Keratinocyte (primary cell): ENCODE results near the gene GARIN3. TPM values are rescaled to one million over a fixed set of nuclear protein-coding genes. Genes with fewer than 3 reads are reported as not detected.

Source experiments
- DNase-seq: peaks from one replicate; pipeline ENCODE4 v3.0.0-alpha.2; 2011; ENCODE audit warnings: low read depth, missing footprints, low spot score
- FAIRE-seq: peaks from 2 replicates; lab custom pipeline; 2011; peaks lifted over from hg19 to GRCh38; lab: Jason Lieb, UNC
- H2AFZ ChIP-seq: 2 replicates; pipeline ENCODE4 v1.6.0; 2012; ENCODE audit warnings: low read length, control low read depth, inconsistent platforms; ENCODE audit not compliant: control insufficient read depth
- H3K27ac ChIP-seq: 2 replicates; pipeline ENCODE4 v1.5.1; 2011; ENCODE audit warnings: low read length; ENCODE audit not compliant: control insufficient read depth, insufficient read depth
- H3K27me3 ChIP-seq: 3 replicates; pipeline ENCODE4 v1.6.0; 2011; ENCODE audit warnings: low read length; ENCODE audit not compliant: control insufficient read depth, insufficient read depth; ENCODE audit errors: extremely low read depth
- H3K36me3 ChIP-seq, 2 experiments: 2 replicates in 1 of 2; 3 replicates in 1 of 2; pipeline ENCODE4 v1.5.1; 2011; ENCODE audit warnings: low read length in 2 of 2, mild to moderate bottlenecking in 1 of 2; ENCODE audit not compliant: control insufficient read depth in 2 of 2, insufficient read depth in 2 of 2; ENCODE audit errors: extremely low read depth in 1 of 2
- H3K4me1 ChIP-seq: 3 replicates; pipeline ENCODE4 v1.5.1; 2011; ENCODE audit warnings: low read length; ENCODE audit not compliant: control insufficient read depth, insufficient read depth; ENCODE audit errors: extremely low read depth
- H3K4me2 ChIP-seq: 3 replicates; pipeline ENCODE4 v1.6.0; 2011; ENCODE audit warnings: low read depth, low read length; ENCODE audit not compliant: control insufficient read depth, insufficient read depth; ENCODE audit errors: extremely low read depth
- H3K4me3 ChIP-seq, 3 experiments: fragments of 200-600 bp in 1 of 3; sonication (generic) in 1 of 3; 2 replicates in 2 of 3; 3 replicates in 1 of 3; pipeline ENCODE4 v1.5.1; 2011 to 2016; ENCODE audit warnings: low read length in 3 of 3, mild to moderate bottlenecking in 3 of 3, control low read depth in 2 of 3, inconsistent platforms in 1 of 3, low read depth in 1 of 3, mixed read lengths in 1 of 3, mixed run types in 1 of 3, moderate library complexity in 1 of 3; ENCODE audit not compliant: control insufficient read depth in 2 of 3, insufficient read depth in 2 of 3; ENCODE audit errors: extremely low read depth in 1 of 3
- H3K79me2 ChIP-seq: 2 replicates; pipeline ENCODE4 v1.6.0; 2012; ENCODE audit warnings: low read length; ENCODE audit not compliant: control insufficient read depth, insufficient read depth
- H3K9ac ChIP-seq: 3 replicates; pipeline ENCODE4 v1.6.0; 2011; ENCODE audit warnings: low read length; ENCODE audit not compliant: control insufficient read depth, insufficient read depth; ENCODE audit errors: extremely low read depth
- H3K9me1 ChIP-seq: 3 replicates; pipeline ENCODE4 v1.6.0; 2011; ENCODE audit warnings: low read length; ENCODE audit not compliant: control insufficient read depth, insufficient read depth; ENCODE audit errors: extremely low read depth
- H3K9me3 ChIP-seq: 2 replicates; pipeline ENCODE4 v1.5.1; 2012; ENCODE audit warnings: low read depth, low read length; ENCODE audit not compliant: control insufficient read depth
- H4K20me1 ChIP-seq: 3 replicates; pipeline ENCODE4 v1.6.0; 2011; ENCODE audit warnings: low read length; ENCODE audit not compliant: control insufficient read depth, insufficient read depth; ENCODE audit errors: extremely low read depth
- EZH2 ChIP-seq: IDR thresholded peaks from one replicate; pipeline ENCODE4 v1.6.1; 2012; ENCODE audit warnings: inconsistent platforms, mild to moderate bottlenecking, low read length, moderate library complexity
- dilution Hi-C: fragments of 300-500 bp; cut with MboI; formaldehyde crosslinking; loops from one replicate; pipeline ENCODE4 v1.7.0; 2020; ENCODE audit warnings: low sequenced_read_pairs; ENCODE audit not compliant: extremely low pct_ligation_motif_present
- polyA minus RNA-seq, 3 experiments: library from RNA; depleted of rRNA, polyadenylated mRNA; stranded (reverse); fragments of >200 nt; gene quantifications; 1 replicate in 1 of 3; 2 replicates in 1 of 3; 3 replicates in 1 of 3; pipeline ENCODE4 v1.2.3, GENCODE V29; 2011
- polyA plus RNA-seq, 5 experiments: library from polyadenylated mRNA; depleted of rRNA in 3 of 5; stranded (reverse) in 3 of 5; stranded (forward) in 1 of 5; unstranded in 1 of 5; fragments of >200 nt; gene quantifications; 1 replicate in 1 of 5; 2 replicates in 3 of 5; 3 replicates in 1 of 5; pipeline versions ENCODE4 v1.2.1 to v1.2.3, GENCODE V29; 2011 to 2012; ENCODE audit warnings: missing spikeins in 2 of 5, low read depth in 1 of 5, low replicate concordance in 1 of 5
- TF ChIP-seq, protein P1 (sequence below), 3 experiments: IDR thresholded peaks in 1 of 3; conservative IDR thresholded peaks in 1 of 3; optimal IDR thresholded peaks in 1 of 3; 2 replicates in 2 of 3; 3 replicates in 1 of 3; pipeline versions ENCODE3 to v1.5.1; 2011; ENCODE audit warnings: low read length in 3 of 3, mild to moderate bottlenecking in 3 of 3, moderate library complexity in 2 of 3, control low read depth in 1 of 3, inconsistent platforms in 1 of 3; ENCODE audit not compliant: insufficient read depth in 2 of 3; ENCODE audit errors: extremely low read depth in 1 of 3

GARIN3 gene
- polyA plus RNA-seq (not detected in 3 replicates), polyA minus RNA-seq (not detected in 3 replicates)
- not detected for polyA plus RNA-seq (2011; ENCODE audit: low read depth)
- not detected in 2 replicates for polyA plus RNA-seq (2011; cell fraction: cytosol; rRNA removed)
- not detected in 2 replicates for polyA plus RNA-seq (2011; cell fraction: nucleus; rRNA removed)
- not detected in 2 replicates for polyA plus RNA-seq (2012; ENCODE audit: low replicate concordance)
- polyA minus RNA-seq (2011; cell fraction: cytosol; rRNA and poly(A)+ RNA removed), result not detected
- not detected in 2 replicates for polyA minus RNA-seq (2011; cell fraction: nucleus; rRNA and poly(A)+ RNA removed)

DNA sequence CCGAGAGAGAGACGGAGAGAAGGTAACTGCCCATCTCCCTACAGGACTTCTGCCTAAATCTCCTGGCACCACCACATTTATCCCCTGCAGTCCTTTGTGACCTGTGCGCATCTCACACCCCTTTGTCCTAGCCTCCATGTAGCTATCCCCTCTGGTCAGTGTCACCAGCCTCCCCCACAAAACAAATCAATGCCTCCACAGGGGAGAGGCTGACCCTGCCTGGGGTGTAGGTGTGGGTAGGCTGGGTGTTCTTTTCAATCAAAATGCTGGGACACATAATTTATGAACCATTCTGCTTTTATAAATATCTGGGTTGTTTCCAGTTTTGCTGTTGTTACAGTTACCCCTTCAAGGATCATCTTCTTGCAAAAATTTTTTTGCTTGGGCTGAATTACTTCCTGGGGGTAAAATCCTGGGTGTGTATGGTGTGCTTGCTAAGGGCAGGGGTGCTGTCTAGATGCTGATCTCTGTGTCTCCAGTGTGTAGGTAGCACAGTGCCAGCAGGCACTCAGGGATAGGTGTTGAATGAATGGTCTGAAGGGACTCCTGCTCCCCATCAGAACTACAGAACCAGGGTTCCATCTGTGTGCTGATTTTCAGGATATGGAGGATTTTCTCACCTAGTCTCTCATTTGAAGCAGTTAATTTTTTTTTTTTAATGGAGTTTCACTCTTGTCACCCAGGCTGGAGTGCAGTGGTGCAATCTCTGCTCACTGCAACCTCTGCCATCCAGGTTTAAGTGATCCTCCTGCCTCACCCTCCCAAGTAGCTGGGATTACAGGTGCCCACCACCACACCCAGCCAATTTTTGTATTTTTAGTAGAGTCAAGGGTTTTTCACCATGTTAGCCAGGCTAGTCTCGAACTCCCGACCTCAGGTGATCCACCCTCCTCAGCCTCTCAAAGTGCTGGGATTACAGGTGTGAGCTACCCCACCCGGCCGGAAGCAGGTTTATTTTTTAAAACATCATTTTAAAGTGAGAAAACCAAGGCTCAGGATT lies at the start of gene GARIN3:
GARIN3 (minus strand) TSS at position 51 of the 1,000 bp plus-strand sequence. CDS start 96 bp downstream, outside the sequence.
- Histone ChIP-seq H3K4me2 (no peak within 1 kb of the TSS), H4K20me1 (no peaks in the 10 kb centered on the region), H3K4me1 (no peaks in the 10 kb centered on the region), H3K4me3 (no peak within 1 kb of the TSS), H3K9me1 (no peaks in the 10 kb centered on the region), H3K27me3 (no peaks in the 10 kb centered on the region), H3K9ac (no peak within 1 kb of the TSS), H3K27ac (no peak within 1 kb of the TSS), H3K36me3 (no peaks in the 10 kb centered on the region), H2AFZ (no peak within 1 kb of the TSS), H3K79me2 (no peaks in the 10 kb centered on the region), H3K9me3 (no peaks in the 10 kb centered on the region)
- dilution Hi-C loops, result no loop called here
- DNase-seq (no peak), FAIRE-seq (no peak)
- TF ChIP-seq EZH2, result no peak
- TF ChIP-seq, protein P1, sequence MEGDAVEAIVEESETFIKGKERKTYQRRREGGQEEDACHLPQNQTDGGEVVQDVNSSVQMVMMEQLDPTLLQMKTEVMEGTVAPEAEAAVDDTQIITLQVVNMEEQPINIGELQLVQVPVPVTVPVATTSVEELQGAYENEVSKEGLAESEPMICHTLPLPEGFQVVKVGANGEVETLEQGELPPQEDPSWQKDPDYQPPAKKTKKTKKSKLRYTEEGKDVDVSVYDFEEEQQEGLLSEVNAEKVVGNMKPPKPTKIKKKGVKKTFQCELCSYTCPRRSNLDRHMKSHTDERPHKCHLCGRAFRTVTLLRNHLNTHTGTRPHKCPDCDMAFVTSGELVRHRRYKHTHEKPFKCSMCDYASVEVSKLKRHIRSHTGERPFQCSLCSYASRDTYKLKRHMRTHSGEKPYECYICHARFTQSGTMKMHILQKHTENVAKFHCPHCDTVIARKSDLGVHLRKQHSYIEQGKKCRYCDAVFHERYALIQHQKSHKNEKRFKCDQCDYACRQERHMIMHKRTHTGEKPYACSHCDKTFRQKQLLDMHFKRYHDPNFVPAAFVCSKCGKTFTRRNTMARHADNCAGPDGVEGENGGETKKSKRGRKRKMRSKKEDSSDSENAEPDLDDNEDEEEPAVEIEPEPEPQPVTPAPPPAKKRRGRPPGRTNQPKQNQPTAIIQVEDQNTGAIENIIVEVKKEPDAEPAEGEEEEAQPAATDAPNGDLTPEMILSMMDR (optimal IDR thresholded peaks at IDR 0.05 in 1 of 3, IDR thresholded peaks at IDR 0.05 in 1 of 3, conservative IDR thresholded peaks at IDR 0.05 in 1 of 3; ENCODE audit: extremely low read depth in 1 of 3, insufficient read depth in 2 of 3, low read length in 3 of 3), result no peak

DNA sequence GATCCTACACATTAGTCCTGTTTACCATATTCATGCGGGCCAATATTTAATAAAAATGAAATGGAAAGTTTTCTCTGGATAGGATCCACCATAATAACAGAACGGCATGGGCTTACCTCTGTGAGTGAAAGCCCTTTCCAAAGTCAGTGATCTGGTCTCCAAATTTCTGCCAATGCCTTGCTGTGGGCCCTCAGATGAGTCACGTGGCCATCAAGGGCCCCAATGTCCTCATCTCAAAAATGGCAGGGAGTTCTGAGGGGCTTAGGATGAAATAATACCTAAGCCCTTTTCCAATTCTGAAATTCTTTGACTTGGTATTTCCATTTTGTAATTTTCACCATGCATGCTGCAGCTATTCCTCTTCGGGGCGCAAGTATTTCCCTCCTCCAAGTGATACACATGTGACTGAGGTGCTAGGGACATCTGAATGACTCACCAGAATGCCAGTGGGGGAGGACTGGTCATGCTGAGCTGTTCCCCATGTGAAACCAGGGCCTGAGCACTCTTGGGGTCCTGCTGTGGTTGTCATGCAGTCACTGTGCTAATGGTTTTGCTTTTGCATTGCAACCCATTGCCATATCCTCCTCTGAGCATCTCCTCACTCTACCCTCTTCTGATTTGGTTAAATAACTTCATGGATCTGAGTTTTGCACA lies 49.6 kb upstream of the GARIN3 start:
- Histone ChIP-seq H3K27ac (no peak overlapping the region), H3K27me3 (no peaks in the 10 kb centered on the region), H3K9me3 (no peaks in the 10 kb centered on the region), H3K4me1 (no peaks in the 10 kb centered on the region), H3K36me3 (no peaks in the 10 kb centered on the region), H3K4me2 (no peak overlapping the region), H4K20me1 (no peaks in the 10 kb centered on the region), H3K4me3 (no peak overlapping the region), H2AFZ (no peak overlapping the region), H3K9ac (no peak overlapping the region), H3K9me1 (no peaks in the 10 kb centered on the region), H3K79me2 (no peaks in the 10 kb centered on the region)
- FAIRE-seq, result no peak
- no peak for DNase-seq
- dilution Hi-C loops, result no loop called here
- TF ChIP-seq EZH2, result no peak
- TF ChIP-seq, protein P1 (optimal IDR thresholded peaks at IDR 0.05 in 1 of 3, IDR thresholded peaks at IDR 0.05 in 1 of 3, conservative IDR thresholded peaks at IDR 0.05 in 1 of 3; ENCODE audit: extremely low read depth in 1 of 3, insufficient read depth in 2 of 3, low read length in 3 of 3), result no peak
